Central memory CD8-positive, alpha-beta T cell (primary cell): ENCODE data around the gene CDC5L.
A peak's percentile ranks its signal among the peaks of the same experiment; 100 is the strongest.

Experiments used
- ATAC-seq: fragments of 150-1000 bp; cut with Tn5 transposase; replicated peaks from 2 replicates; pipeline ENCODE4 v1.10.0; 2022; ENCODE audit warnings: mild to moderate bottlenecking, moderate FRiP score, moderate number of reproducible peaks; ENCODE audit not compliant: poor library complexity, severe bottlenecking; ENCODE audit errors: extremely low read depth
- DNase-seq, 2 donors: peaks; one replicate each; pipeline ENCODE4 v3.0.0; 2021; ENCODE audit warnings: low spot score in 2 of 2
- H3K27ac Mint-ChIP-seq: one replicate; pipeline ENCODE4 v1.8.0; 2022; ENCODE audit warnings: low read depth, mild to moderate bottlenecking, moderate library complexity, mixed read lengths
- H3K27me3 Mint-ChIP-seq: one replicate; pipeline ENCODE4 v1.8.0; 2022; ENCODE audit warnings: mixed read lengths
- H3K36me3 Mint-ChIP-seq: one replicate; pipeline ENCODE4 v1.8.0; 2022; ENCODE audit warnings: mild to moderate bottlenecking, moderate library complexity, mixed read lengths; ENCODE audit not compliant: insufficient read depth
- H3K4me1 Mint-ChIP-seq: one replicate; pipeline ENCODE4 v1.8.0; 2022; ENCODE audit warnings: mixed read lengths
- H3K4me3 Mint-ChIP-seq: one replicate; pipeline ENCODE4 v1.8.0; 2022; ENCODE audit warnings: mild to moderate bottlenecking, moderate library complexity, mixed read lengths
- H3K9me3 Mint-ChIP-seq: one replicate; pipeline ENCODE4 v1.8.0; 2022; ENCODE audit warnings: mixed read lengths

The CDC5L gene

GRCh38 chr6:44470115-44470464, 82.6 kb downstream of the CDC5L start:
- peaks cover 22% of the 10 kb centered on the region for H3K27me3 Mint-ChIP-seq
- H3K9me3 Mint-ChIP-seq, result no peaks in the 10 kb centered on the region
- DNase-seq (no peak), ATAC-seq (no peak)
- H3K4me1 Mint-ChIP-seq, result no peaks in the 10 kb centered on the region
- peaks cover 2% of the 10 kb centered on the region for H3K36me3 Mint-ChIP-seq
- no peak overlapping the region for H3K27ac Mint-ChIP-seq
- no peak overlapping the region for H3K4me3 Mint-ChIP-seq

- peaks cover 26% of the 10 kb centered on the region for H3K27me3 Mint-ChIP-seq
- H3K4me3 Mint-ChIP-seq, result no peak overlapping the region
- H3K36me3 Mint-ChIP-seq, result no peaks in the 10 kb centered on the region
These were observed 83.2 kb downstream of the CDC5L start for GRCh38 chr6:44470746-44471145.

GRCh38 chr6:44471271-44471981, 83.9 kb downstream of the CDC5L start:
- ATAC-seq (no peak), DNase-seq (no peak)
- no peaks in the 10 kb centered on the region for H3K4me1 Mint-ChIP-seq
- H3K9me3 Mint-ChIP-seq, result no peaks in the 10 kb centered on the region
- H3K27me3 Mint-ChIP-seq, result peaks cover 28% of the 10 kb centered on the region
- H3K27ac Mint-ChIP-seq, result peak overlapping the region; percentile 14
- H3K4me3 Mint-ChIP-seq, result no peak overlapping the region
- H3K36me3 Mint-ChIP-seq, result no peaks in the 10 kb centered on the region

More at GRCh38 chr6:44470746-44471145, 83.2 kb downstream of the CDC5L start:
- peak overlapping the region; percentile 14 for H3K27ac Mint-ChIP-seq
- no peaks in the 10 kb centered on the region for H3K9me3 Mint-ChIP-seq
- ATAC-seq (no peak), DNase-seq (no peak)
- H3K4me1 Mint-ChIP-seq, result no peaks in the 10 kb centered on the region

GRCh38 chr6:44472250-44472945, 84.9 kb downstream of the CDC5L start:
- H3K27me3 Mint-ChIP-seq, result peaks cover 27% of the 10 kb centered on the region
- no peaks in the 10 kb centered on the region for H3K36me3 Mint-ChIP-seq
- no peak for ATAC-seq
- H3K27ac Mint-ChIP-seq, result no peak overlapping the region
- DNase-seq, result no peak
- no peaks in the 10 kb centered on the region for H3K4me1 Mint-ChIP-seq
- H3K9me3 Mint-ChIP-seq, result no peaks in the 10 kb centered on the region
- H3K4me3 Mint-ChIP-seq, result no peak overlapping the region

GRCh38 chr6:44473393-44474189, 86.1 kb downstream of the CDC5L start:
- ATAC-seq, result no peak
- Mint-ChIP-seq H3K4me3 (no peak overlapping the region), H3K27ac (no peak overlapping the region), H3K36me3 (no peaks in the 10 kb centered on the region), H3K4me1 (no peaks in the 10 kb centered on the region), H3K27me3 (peaks cover 30% of the 10 kb centered on the region), H3K9me3 (no peaks in the 10 kb centered on the region)
- no peak for DNase-seq

GRCh38 chr6:44474190-44474631, 86.7 kb downstream of the CDC5L start:
- H3K27ac Mint-ChIP-seq, result no peak overlapping the region
- no peak overlapping the region for H3K4me3 Mint-ChIP-seq
- H3K4me1 Mint-ChIP-seq, result no peaks in the 10 kb centered on the region
- peaks cover 30% of the 10 kb centered on the region for H3K27me3 Mint-ChIP-seq
- no peaks in the 10 kb centered on the region for H3K9me3 Mint-ChIP-seq
- no peaks in the 10 kb centered on the region for H3K36me3 Mint-ChIP-seq
- ATAC-seq (no peak), DNase-seq (no peak)

- Mint-ChIP-seq H3K36me3 (no peaks in the 10 kb centered on the region), H3K9me3 (no peaks in the 10 kb centered on the region), H3K4me3 (no peak overlapping the region), H3K27me3 (peaks cover 31% of the 10 kb centered on the region), H3K27ac (no peak overlapping the region), H3K4me1 (no peaks in the 10 kb centered on the region)
- ATAC-seq (no peak), DNase-seq (no peak)
These were observed 87.1 kb downstream of the CDC5L start for GRCh38 chr6:44474643-44475042.

- Mint-ChIP-seq H3K36me3 (no peaks in the 10 kb centered on the region), H3K4me3 (no peak overlapping the region), H3K4me1 (no peaks in the 10 kb centered on the region), H3K27ac (no peak overlapping the region), H3K27me3 (peaks cover 38% of the 10 kb centered on the region), H3K9me3 (no peaks in the 10 kb centered on the region)
- ATAC-seq (no peak), DNase-seq (no peak)
These were observed 87.9 kb downstream of the CDC5L start for GRCh38 chr6:44475417-44475778.

GRCh38 chr6:44475779-44476434, 88.4 kb downstream of the CDC5L start:
- peaks cover 43% of the 10 kb centered on the region for H3K27me3 Mint-ChIP-seq
- no peaks in the 10 kb centered on the region for H3K9me3 Mint-ChIP-seq
- no peak overlapping the region for H3K27ac Mint-ChIP-seq
- no peaks in the 10 kb centered on the region for H3K36me3 Mint-ChIP-seq
- ATAC-seq, result peak; percentile 71
- H3K4me3 Mint-ChIP-seq, result no peak overlapping the region
- peak; percentile 30 to 37 for DNase-seq
- H3K4me1 Mint-ChIP-seq, result no peaks in the 10 kb centered on the region

GRCh38 chr6:44476849-44477248, 89.3 kb downstream of the CDC5L start:
- H3K27me3 Mint-ChIP-seq, result peaks cover 50% of the 10 kb centered on the region

GRCh38 chr6:44477293-44477894, 89.9 kb downstream of the CDC5L start:
- ATAC-seq (no peak), DNase-seq (no peak)
- H3K4me3 Mint-ChIP-seq, result no peak overlapping the region
- no peak overlapping the region for H3K27ac Mint-ChIP-seq
- peaks cover 56% of the 10 kb centered on the region for H3K27me3 Mint-ChIP-seq
- no peaks in the 10 kb centered on the region for H3K9me3 Mint-ChIP-seq
- H3K36me3 Mint-ChIP-seq, result no peaks in the 10 kb centered on the region
- no peaks in the 10 kb centered on the region for H3K4me1 Mint-ChIP-seq

More at GRCh38 chr6:44476849-44477248, 89.3 kb downstream of the CDC5L start:
- ATAC-seq, result no peak
- Mint-ChIP-seq H3K27ac (no peak overlapping the region), H3K4me1 (no peaks in the 10 kb centered on the region), H3K36me3 (no peaks in the 10 kb centered on the region), H3K4me3 (no peak overlapping the region), H3K9me3 (no peaks in the 10 kb centered on the region)
- DNase-seq, result no peak

- DNase-seq, result no peak
- H3K4me3 Mint-ChIP-seq, result no peak overlapping the region
These were observed 90.7 kb downstream of the CDC5L start for GRCh38 chr6:44478158-44478557.

More at GRCh38 chr6:44478158-44478557, 90.7 kb downstream of the CDC5L start:
- no peaks in the 10 kb centered on the region for H3K9me3 Mint-ChIP-seq
- no peaks in the 10 kb centered on the region for H3K36me3 Mint-ChIP-seq
- no peaks in the 10 kb centered on the region for H3K4me1 Mint-ChIP-seq
- ATAC-seq, result no peak
- no peak overlapping the region for H3K27ac Mint-ChIP-seq
- H3K27me3 Mint-ChIP-seq, result peaks cover 59% of the 10 kb centered on the region
